SU-DHL-6 (cell line): ENCODE results near the gene FOCAD.

ENCODE experiments used
- CTCF ChIP-seq: fragments of 200-600 bp; sonication (generic); IDR thresholded peaks from one replicate; pipeline ENCODE4 v1.5.1; 2017; ENCODE audit warnings: antibody characterized with exemption, mild to moderate bottlenecking, low read length, moderate library complexity; ENCODE audit not compliant: insufficient read depth, poor library complexity, severe bottlenecking
- EZH2phosphoT487 ChIP-seq: fragments of 200-600 bp; sonication (generic), shearing (Covaris generic); conservative IDR thresholded peaks from 2 replicates; pipeline ENCODE4 v1.6.1; 2018; ENCODE audit warnings: mild to moderate bottlenecking, antibody characterized with exemption, low read length, moderate library complexity, mixed read lengths

- TF ChIP-seq CTCF: no peak
- no peak for TF ChIP-seq EZH2phosphoT487
Measured at GRCh38 chr9:20726144-20726543, 42.1 kb downstream of the FOCAD start.
